ENCODE data around the gene ORM1. TPM values are rescaled to one million over a fixed set of nuclear protein-coding genes. Genes with fewer than 3 reads are reported as not detected.
"Not testable (repeated sequence)": the region's sequence is repeated elsewhere in the genome, so short reads cannot be mapped to it uniquely, and the experiment has no call there.

The ORM1 gene
- total and polyA plus RNA-seq, 2 of the 8 experiments (the other 6 are each of a cell fraction or from before 2014, with no cell fraction given): 0.32 TPM; not detected in 1

DNA sequence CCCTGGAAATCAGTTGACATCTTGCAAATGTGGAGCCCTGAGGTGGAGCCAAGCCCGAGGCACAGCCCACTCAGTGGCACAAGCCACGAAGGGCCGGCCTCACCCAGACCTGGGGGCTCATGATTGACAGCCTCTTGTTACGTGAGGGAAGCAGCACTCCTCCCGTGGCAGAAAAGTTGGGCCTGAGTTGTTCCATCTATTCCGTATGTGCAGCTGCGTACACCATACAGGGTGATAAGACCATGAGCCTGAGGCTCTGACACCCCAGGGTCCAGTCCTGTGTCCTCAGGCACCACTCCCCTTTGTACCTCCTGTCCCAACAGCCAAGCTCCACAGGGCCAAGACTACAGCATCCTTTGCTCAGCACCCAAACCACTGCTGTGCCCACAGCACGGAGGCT, 4.9 kb downstream of the ORM1 start:
- POLR2A ChIA-PET (ENCODE audit: partially characterized antibody): interaction anchor here (1.1 kb wide), 1 partner anchor 9 kb away, joined by 3 read pairs; no protein-coding TSS in a partner anchor
- H4K8ac ChIP-seq (ENCODE audit: extremely low read depth, insufficient read depth, low read length): no peak overlapping the region
- no peaks in the 10 kb centered on the region for H3K23me2 ChIP-seq (ENCODE audit: low read depth, low read length)
- H2BK5ac ChIP-seq (ENCODE audit: low read depth, low read length): no peak overlapping the region
- no peak overlapping the region for H2BK20ac ChIP-seq (ENCODE audit: low read length)
- H3K18ac ChIP-seq (ENCODE audit: extremely low read depth, low read length): no peak overlapping the region
- no peaks in the 10 kb centered on the region for H3K27me3 ChIP-seq (replicated peaks in 1 of 4; ENCODE audit: control insufficient read depth in 3 of 4, extremely low read depth in 1 of 4, insufficient read depth in 3 of 4, low read length in 3 of 4)
- no peak overlapping the region for H4K5ac ChIP-seq (ENCODE audit: insufficient read length, low read depth, low read length)
- H3K36me3 ChIP-seq (ENCODE audit: control insufficient read depth in 2 of 4, insufficient read depth in 4 of 4, low read length in 3 of 4): peaks cover 0 to 2% (median 0%) of the 10 kb centered on the region in 4 experiments; a peak in 1 of 8 replicates
- H3K9me3 ChIP-seq (ENCODE audit: insufficient read depth in 2 of 2, low read depth in 1 of 2, low read length in 1 of 2): peaks cover 0 to 4% of the 10 kb centered on the region in 2 experiments; a peak in 1 of 4 replicates
- H2BK120ac ChIP-seq (replicated peaks; ENCODE audit: low read depth, low read length): no peak overlapping the region
- no peak overlapping the region for H3K4me2 ChIP-seq (ENCODE audit: insufficient read depth in 1 of 2, low read depth in 2 of 2, low read length in 2 of 2)
- H3K4me1 ChIP-seq (replicated peaks in 1 of 4; ENCODE audit: control insufficient read depth in 3 of 4, insufficient read depth in 4 of 4, low read length in 3 of 4): 0 out of 7 replicates have a peak, but pooled peaks cover 0 to 2% (median 0%) of the 10 kb centered on the region in 4 experiments
- H3K79me2 ChIP-seq (ENCODE audit: control insufficient read depth in 1 of 2, insufficient read depth in 2 of 2, low read length in 2 of 2): no peaks in the 10 kb centered on the region
- H3K23ac ChIP-seq (ENCODE audit: insufficient read length): no peak overlapping the region
- H3K4me3 ChIP-seq (ENCODE audit: extremely low read depth in 1 of 4, insufficient read depth in 2 of 4, low read depth in 3 of 4, low read length in 4 of 4): no peak overlapping the region
- no peak overlapping the region for H3K27ac ChIP-seq (ENCODE audit: low read depth, low read length)
- WGBS, 2 experiments (ENCODE audit: extremely low coverage in 1 of 2, insufficient coverage in 1 of 2, insufficient read length in 1 of 2, insufficient replicate concordance in 2 of 2, low coverage in 1 of 2, low lambda C conversion rate in 2 of 2, missing lambda C conversion rate in 1 of 2): 97% methylated on average over 8 of the region's 8 CpGs; no CpG with 5 or more reads in 1 of the 2 experiments
- TF ChIP-seq SUZ12 (IDR thresholded peaks at IDR 0.05; ENCODE audit: low read length): no peak
- H3K79me1 ChIP-seq (ENCODE audit: low read depth, low read length): no peaks in the 10 kb centered on the region
- CTCF ChIA-PET (ENCODE audit: partially characterized antibody): no interaction called here
- no peak overlapping the region for H3K14ac ChIP-seq (ENCODE audit: insufficient read length)
- DNase-seq (ENCODE audit: low read depth in 1 of 2, low spot score in 2 of 2) (no peak), FAIRE-seq (no peak)
- no peak overlapping the region for H2BK12ac ChIP-seq (ENCODE audit: low read depth, low read length)
- H4K20me1 ChIP-seq (replicated peaks in 1 of 2; ENCODE audit: control insufficient read depth in 1 of 2, insufficient read depth in 2 of 2, low read length in 2 of 2): no peaks in the 10 kb centered on the region
- H2AK5ac ChIP-seq (ENCODE audit: low read depth, low read length): no peak overlapping the region; the same call in 1 of the 2 replicates
- no peak overlapping the region for H2AFZ ChIP-seq (ENCODE audit: low read length)
- no peak overlapping the region for H4K91ac ChIP-seq (replicated peaks; ENCODE audit: insufficient read length, low read length)
- no peak overlapping the region for H2BK15ac ChIP-seq (ENCODE audit: low read length)
- H3K56ac ChIP-seq (replicated peaks; ENCODE audit: insufficient read length, low read depth, low read length): no peak overlapping the region
- H3K4ac ChIP-seq (replicated peaks; ENCODE audit: insufficient read length, low read depth, low read length): no peak overlapping the region
- H3K9ac ChIP-seq (replicated peaks in 1 of 4; ENCODE audit: extremely low read depth in 1 of 4, low read depth in 3 of 4, low read length in 3 of 4): no peak overlapping the region

DNA sequence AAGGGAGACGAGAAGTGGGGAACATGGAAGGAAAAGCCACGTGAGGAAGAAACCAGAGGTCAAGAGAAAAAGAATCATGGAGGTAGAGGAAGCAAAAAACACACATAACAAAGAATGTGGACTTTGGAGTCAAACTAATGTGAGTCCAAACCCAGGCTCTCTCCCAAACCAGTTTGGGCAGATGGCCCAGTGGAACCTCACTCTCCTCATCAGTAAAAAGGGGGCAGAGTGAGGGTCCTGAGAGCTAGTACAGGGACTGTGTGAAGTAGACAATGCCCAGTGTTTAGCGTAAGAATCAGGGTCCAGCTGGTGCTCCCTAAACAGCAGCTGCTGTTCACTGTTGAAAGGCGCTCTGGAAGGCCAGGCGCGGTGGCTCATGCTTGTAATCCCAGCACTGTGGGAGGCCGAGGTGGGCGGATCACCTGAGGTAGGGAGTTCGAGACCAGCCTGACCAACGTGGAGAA, 5.5 kb downstream of the ORM1 start:
- H4K91ac ChIP-seq (replicated peaks; ENCODE audit: insufficient read length, low read length); H2BK20ac ChIP-seq (ENCODE audit: low read length); H3K79me1 ChIP-seq (ENCODE audit: low read depth, low read length); H3K23me2 ChIP-seq (ENCODE audit: low read depth, low read length); H3K4ac ChIP-seq (replicated peaks; ENCODE audit: insufficient read length, low read depth, low read length); DNase-seq (ENCODE audit: low read depth in 1 of 2, low spot score in 2 of 2); H3K4me2 ChIP-seq (ENCODE audit: insufficient read depth in 1 of 2, low read depth in 2 of 2, low read length in 2 of 2); H4K5ac ChIP-seq (ENCODE audit: insufficient read length, low read depth, low read length); H2AFZ ChIP-seq (ENCODE audit: low read length); H3K36me3 ChIP-seq (ENCODE audit: control insufficient read depth in 2 of 4, insufficient read depth in 4 of 4, low read length in 3 of 4); H3K23ac ChIP-seq (ENCODE audit: insufficient read length); H3K4me1 ChIP-seq (replicated peaks in 1 of 4; ENCODE audit: control insufficient read depth in 3 of 4, insufficient read depth in 4 of 4, low read length in 3 of 4); H3K14ac ChIP-seq (ENCODE audit: insufficient read length); H3K18ac ChIP-seq (ENCODE audit: extremely low read depth, low read length); H3K27me3 ChIP-seq (replicated peaks in 1 of 4; ENCODE audit: control insufficient read depth in 3 of 4, extremely low read depth in 1 of 4, insufficient read depth in 3 of 4, low read length in 3 of 4); H4K8ac ChIP-seq (ENCODE audit: extremely low read depth, insufficient read depth, low read length); H2BK120ac ChIP-seq (replicated peaks; ENCODE audit: low read depth, low read length); H3K9ac ChIP-seq (replicated peaks in 1 of 4; ENCODE audit: extremely low read depth in 1 of 4, low read depth in 3 of 4, low read length in 3 of 4); H3K79me2 ChIP-seq (ENCODE audit: control insufficient read depth in 1 of 2, insufficient read depth in 2 of 2, low read length in 2 of 2); FAIRE-seq; H3K9me3 ChIP-seq (ENCODE audit: insufficient read depth in 2 of 2, low read depth in 1 of 2, low read length in 1 of 2); H3K27ac ChIP-seq (ENCODE audit: low read depth, low read length); H2AK5ac ChIP-seq (ENCODE audit: low read depth, low read length); CTCF ChIA-PET (ENCODE audit: partially characterized antibody); H2BK5ac ChIP-seq (ENCODE audit: low read depth, low read length); H3K4me3 ChIP-seq (ENCODE audit: extremely low read depth in 1 of 4, insufficient read depth in 2 of 4, low read depth in 3 of 4, low read length in 4 of 4); H3K56ac ChIP-seq (replicated peaks; ENCODE audit: insufficient read length, low read depth, low read length); H2BK12ac ChIP-seq (ENCODE audit: low read depth, low read length); H4K20me1 ChIP-seq (replicated peaks in 1 of 2; ENCODE audit: control insufficient read depth in 1 of 2, insufficient read depth in 2 of 2, low read length in 2 of 2): not testable (repeated sequence)
- 93% methylated on average over 10 of the region's 10 CpGs; no CpG with 5 or more reads in 1 of the 2 experiments for WGBS, 2 experiments (ENCODE audit: extremely low coverage in 1 of 2, insufficient coverage in 1 of 2, insufficient read length in 1 of 2, insufficient replicate concordance in 2 of 2, low coverage in 1 of 2, low lambda C conversion rate in 2 of 2, missing lambda C conversion rate in 1 of 2)
- 0 out of 2 replicates have a peak overlapping the region, but pooled peaks have one; percentile 8 for H2BK15ac ChIP-seq (ENCODE audit: low read length)
- POLR2A ChIA-PET (ENCODE audit: partially characterized antibody): interaction anchor here (1.1 kb wide), 1 partner anchor 8 kb away, joined by 3 read pairs; no protein-coding TSS in a partner anchor

Measured in H1 (cell line).